Urothelium cell line (cell line): ENCODE results near the gene PRR19.

Experiments
- DNase-seq: peaks from one replicate; pipeline ENCODE4 v3.0.0; 2011; ENCODE audit warnings: low spot score, mixed read lengths
- FAIRE-seq: peaks from 2 replicates; lab custom pipeline; 2011; peaks lifted over from hg19 to GRCh38; lab: Jason Lieb, UNC

The PRR19 gene

DNA sequence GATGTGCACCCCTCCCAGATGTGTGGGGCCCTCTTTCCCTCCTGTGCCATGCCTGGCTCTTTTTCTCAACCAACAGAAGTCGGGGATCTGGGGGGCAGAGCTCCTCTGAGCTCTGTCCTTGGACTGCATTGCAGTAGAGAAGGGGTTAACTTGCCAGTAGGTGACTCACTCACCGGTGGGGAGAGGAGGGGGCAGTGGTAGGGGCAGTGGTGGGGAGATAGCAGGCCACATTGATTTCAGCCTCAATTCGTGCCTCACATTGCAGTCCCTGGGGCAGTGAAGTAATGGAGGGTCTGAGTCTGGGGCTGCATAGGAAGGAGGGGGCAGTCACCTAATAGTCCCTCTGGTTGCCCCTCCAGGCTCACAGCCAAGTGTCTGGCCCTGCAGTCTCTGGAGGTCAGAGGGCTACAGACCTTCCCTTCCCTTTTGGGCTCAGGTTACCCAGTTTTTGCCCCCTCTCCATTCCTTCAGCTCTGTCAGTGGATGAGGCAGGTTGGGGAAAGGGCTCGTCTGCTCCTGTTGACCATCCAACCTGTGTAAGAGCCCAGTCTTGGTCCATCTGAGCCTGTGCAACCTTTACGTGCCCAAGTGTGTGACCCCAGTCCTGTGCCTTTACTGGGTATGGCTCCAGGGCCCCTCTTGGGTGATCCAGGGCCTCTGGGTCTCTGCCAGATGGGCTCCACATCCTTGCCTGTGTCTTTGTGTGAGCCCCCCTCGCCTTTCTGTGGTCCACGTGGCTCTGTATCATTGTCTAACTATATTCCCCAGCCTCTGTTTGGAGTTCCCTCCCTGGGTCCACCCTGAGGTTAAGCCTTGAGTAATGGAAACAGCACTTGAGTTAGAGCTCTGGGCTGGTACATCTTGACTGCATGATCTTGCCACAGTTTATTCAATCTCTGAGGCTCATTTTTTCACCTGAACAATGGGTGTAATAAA, 19.8 kb upstream of the PRR19 start:
- peak; percentile 90 for FAIRE-seq

DNA sequence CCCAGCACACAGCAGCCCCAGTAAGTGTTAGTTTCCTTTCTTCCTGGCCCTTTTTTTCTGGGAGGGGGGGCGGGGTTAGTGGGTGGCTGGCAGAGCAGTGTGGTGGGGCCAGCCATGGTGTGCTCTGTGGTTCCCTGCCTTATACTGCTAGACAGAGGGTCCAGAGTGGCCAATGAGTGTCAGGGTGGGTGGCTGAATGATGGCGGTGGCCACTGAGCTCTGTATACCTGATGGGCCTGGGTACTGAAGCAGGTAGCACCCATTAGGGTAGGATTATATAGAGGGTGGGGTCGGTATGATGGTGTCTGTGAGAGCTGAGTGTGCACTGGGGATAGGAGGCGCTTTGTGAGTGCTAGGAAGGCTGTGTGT, 19.1 kb upstream of the PRR19 start:
- FAIRE-seq, result no peak
- DNase-seq, result no peak

More for the DNA sequence above, 19.8 kb upstream of the PRR19 start:
- peak; percentile 74 for DNase-seq

DNA sequence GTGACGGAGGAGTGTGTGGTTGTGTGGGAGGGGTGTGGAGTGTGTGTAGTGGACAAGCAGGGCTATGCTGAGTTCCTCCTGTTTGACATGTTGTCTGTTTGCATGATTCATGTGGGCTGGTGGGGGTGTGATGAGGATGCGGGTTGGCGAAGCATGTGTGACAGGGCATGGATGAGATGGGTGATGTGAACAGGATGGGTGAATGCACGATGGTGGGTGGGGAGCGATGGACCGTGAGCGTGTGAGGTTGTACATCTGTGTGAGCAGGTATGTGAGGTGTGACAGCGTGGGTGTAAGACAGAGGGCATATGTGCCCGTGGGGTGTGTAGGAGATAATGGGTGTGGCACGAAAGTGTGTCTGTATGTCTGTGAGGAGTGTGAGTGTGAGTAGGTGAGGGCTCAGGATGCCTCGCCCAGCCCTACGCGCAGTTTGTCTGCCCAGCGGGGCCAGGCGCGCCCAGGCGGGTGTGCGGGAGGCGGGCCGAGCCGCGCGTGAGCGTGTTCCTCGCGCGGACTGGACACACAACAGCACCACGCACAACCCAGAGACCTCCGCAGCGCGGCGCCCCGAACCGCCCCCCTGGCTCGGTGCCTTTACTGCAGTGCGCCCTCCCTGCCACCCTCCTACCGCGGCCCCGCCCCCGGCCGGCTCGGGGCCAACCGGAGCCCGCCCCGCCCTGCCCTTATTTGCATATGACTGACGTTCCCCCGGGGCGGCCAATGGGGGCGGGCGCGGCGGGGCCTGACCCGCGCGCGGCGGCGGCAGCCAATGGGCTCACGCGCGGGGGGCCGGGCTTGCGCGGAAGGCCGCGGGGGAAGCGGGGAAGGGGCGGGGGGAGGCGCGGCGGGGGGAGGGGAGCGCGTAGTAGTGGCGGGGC, 18.5 kb upstream of the PRR19 start:
- FAIRE-seq (peak; percentile 99), DNase-seq (peak; percentile 94)

DNA sequence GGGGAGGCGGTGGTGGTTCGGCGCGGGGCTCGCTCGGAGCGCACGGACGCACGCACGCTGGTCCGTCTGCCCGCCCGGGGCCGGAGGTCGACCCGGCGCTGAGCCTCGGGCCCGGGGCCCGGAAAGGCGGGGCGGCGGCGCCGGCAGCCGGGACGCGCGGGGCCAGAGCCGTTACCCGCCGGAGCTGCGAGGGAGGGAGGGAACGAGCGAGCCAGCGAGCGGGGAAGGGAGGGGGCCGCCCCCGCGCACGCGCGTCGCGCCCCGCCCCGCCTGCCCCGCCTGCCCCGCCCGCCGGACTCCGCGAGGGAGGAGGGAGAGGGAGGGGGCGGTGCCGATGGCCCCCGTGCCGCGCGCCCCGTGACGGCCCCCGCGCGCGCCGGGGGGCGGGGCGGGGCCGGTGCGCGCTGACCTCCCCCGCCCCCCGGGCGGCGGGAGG, 17.8 kb upstream of the PRR19 start:
- peak; percentile 91 for DNase-seq
- FAIRE-seq, result no peak

DNA sequence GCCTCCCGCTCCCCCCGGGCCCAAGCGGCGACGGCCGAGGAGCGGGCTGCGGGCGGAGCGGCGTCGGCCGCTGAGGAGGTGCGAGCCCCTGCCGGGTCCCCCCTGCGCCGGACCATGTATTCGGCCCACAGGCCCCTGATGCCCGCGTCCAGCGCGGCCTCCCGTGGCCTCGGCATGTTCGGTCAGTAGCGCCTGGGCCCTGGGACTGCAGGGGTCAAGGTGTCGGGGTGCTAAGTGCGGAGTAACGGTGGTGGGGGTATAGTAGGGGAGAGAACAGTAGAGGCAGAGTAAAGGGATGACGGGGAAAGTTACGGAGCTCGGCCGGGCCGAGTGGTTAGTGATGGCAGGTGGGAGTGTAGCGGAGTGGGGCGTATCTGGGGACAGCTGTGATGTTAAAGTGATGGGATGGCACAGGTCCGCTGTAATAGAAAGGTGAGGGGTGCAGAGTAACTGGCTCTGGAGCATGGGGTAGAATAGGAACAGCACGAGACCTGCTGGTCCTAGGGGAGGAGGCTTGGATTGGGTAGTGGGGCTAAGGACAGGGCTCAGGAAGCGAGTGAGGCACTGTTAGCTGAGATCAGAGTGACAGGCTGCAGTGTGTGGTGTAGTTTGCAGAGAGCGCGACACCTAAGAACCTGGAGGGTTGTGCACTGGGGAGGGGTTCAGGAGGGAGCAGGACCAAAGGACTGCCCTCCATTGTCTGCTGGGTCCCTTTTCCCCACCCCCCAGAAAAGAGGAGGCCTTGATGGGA, 17.2 kb upstream of the PRR19 start:
- FAIRE-seq (peak; percentile 27), DNase-seq (no peak)

DNA sequence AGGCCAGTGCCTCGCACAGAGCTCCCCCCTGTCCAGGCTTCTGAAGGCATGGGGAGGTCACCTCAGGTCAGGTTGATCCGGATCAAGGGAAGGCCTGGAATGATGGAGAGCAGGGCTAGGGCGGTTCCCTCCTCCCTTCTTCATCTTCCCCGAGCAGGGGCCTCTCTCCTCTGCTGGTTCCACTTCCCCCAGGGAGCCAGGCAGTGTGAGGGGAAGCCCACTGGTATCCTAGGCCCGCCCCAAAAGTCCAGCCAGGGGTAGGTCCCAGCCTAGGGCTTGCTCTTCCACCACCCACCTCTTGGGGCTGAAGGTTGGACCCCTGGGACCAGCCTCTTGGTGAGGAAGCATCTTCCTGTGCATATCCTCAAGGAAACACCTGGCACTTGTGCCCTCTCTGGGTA, 16.4 kb upstream of the PRR19 start:
- DNase-seq, result no peak
- no peak for FAIRE-seq

DNA sequence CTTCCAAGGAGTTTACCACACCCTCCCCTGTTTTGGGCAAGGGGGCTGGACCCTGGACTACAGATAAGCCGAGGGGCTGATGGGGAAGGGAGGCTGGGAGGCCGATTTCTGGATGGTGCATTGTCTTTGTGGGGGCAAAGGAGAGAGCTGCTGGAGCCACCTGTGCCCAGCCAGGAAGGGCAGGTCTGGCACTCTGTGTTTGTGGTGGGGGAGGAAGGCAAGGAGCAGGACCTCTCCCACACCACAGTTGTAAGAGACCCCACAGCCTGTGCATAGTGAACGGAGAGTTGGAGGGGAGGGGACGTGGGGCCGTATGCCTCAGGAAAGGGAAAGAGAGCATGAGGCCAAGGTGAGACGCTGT, 16.0 kb upstream of the PRR19 start:
- DNase-seq (no peak), FAIRE-seq (no peak)

DNA sequence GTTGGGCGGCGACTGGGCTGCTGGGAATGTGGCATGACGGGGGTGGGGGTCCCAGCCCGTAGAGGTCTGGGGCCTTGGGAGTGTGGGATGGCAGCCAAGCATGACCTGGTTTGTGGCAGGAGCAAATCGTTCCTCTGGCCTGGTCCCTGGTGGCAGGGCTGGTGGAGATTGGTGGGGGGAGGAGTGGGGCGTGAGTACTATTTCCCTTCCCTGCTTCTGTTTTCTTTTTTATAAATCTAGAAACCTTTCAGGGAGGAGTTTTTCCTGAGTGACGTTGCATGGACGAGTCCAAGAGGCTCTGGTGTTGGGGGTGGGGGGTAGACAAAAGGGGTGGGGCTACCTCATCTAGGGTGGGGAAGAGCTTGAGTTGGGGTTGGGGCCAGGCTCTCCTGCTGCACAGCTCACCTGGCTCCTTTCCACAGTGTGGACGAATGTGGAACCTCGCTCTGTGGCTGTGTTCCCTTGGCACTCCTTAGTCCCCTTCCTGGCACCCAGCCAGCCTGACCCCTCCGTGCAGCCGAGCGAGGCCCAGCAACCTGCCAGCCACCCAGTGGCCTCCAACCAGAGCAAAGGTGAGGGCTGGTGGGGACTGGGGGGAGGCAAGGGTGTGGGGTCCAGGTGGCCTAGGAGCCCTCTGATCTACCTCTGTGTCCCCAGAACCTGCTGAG, 15.4 kb upstream of the PRR19 start:
- FAIRE-seq (no peak), DNase-seq (no peak)

DNA sequence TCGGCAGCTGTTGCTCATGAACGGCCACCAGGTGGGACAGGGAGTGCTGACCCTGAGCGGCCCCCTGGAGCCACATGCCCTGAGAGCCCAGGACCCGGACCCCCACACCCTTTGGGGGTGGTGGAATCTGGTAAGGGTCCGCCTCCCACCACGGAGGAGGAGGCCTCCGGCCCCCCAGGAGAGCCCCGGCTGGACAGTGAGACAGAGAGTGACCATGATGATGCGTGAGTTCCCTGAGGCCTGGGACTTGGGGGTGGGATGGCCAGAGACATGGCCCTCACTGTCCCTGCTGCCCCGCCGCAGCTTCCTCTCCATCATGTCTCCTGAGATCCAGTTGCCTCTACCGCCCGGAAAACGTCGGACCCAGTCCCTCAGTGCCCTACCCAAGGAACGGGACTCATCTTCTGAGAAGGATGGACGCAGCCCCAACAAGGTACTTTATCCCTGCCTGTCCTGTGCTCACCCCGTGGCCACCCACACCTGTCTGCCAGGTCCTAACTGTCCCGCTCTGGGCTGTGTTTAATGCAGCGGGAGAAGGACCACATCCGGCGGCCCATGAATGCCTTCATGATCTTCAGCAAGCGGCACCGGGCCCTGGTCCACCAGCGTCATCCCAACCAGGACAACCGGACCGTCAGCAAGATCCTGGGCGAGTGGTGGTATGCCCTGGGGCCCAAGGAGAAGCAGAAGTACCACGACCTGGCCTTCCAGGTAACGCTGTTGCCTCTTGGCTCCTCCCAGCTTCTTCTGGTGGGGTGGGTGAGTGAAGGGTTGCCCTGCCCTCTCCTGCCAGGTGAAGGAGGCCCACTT, 14.7 kb upstream of the PRR19 start:
- FAIRE-seq (peak; percentile 37), DNase-seq (no peak)

DNA sequence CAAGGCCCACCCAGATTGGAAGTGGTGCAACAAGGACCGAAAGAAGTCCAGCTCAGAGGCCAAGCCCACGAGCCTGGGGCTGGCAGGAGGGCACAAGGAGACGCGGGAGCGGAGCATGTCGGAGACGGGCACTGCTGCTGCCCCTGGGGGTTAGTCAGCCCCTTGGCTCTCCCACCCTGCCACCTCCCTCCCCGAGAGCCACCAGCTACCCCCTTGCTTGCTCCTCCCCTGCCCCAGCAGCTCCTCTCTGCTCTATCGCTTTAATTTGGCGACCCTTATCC, 14.2 kb upstream of the PRR19 start:
- no peak for FAIRE-seq

DNA sequence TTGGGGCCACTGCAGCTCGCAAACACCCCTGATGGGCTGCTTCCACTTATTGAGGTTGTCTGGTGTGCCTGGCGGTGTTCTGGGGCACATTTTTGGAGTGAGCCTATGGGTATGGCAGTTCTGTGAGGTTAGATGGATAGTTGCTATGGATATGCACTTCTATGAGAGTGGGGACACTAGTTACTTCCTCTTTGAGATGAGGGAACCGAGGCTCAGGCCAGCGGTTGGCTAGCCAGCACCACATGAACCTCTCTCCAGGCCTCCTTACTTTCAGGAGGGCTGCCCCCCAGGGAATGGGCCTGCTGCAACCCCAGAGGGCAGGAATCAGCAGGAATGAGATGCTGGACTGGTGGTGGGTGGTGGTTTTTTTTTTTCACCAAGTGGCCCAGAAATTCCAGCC, 13.5 kb upstream of the PRR19 start:
- DNase-seq (no peak), FAIRE-seq (no peak)

More for the DNA sequence above, 14.2 kb upstream of the PRR19 start:
- DNase-seq, result no peak

DNA sequence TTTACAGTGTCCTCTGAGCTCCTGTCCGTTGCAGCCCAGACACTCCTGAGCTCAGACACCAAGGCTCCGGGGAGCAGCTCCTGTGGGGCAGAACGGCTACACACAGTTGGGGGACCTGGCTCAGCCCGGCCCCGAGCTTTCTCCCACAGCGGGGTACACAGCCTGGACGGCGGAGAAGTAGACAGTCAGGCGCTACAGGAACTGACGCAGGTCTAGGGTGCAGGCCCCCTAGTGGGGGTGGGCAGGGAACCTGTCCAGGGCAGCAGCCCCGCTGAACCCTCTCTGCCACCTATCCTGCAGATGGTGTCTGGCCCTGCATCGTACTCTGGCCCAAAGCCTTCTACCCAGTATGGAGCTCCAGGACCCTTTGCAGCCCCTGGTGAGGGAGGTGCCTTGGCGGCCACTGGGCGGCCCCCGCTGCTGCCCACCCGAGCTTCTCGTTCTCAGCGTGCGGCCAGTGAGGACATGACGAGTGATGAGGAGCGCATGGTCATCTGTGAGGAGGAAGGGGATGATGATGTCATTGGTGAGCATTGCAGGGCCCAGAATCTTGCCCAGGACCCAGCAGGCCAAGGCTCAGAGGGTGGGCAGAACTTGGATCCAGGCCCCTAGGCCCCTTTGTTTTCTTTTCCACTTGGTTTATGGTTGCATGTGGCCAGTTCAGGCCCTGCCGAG, 12.9 kb upstream of the PRR19 start:
- DNase-seq (no peak), FAIRE-seq (no peak)

DNA sequence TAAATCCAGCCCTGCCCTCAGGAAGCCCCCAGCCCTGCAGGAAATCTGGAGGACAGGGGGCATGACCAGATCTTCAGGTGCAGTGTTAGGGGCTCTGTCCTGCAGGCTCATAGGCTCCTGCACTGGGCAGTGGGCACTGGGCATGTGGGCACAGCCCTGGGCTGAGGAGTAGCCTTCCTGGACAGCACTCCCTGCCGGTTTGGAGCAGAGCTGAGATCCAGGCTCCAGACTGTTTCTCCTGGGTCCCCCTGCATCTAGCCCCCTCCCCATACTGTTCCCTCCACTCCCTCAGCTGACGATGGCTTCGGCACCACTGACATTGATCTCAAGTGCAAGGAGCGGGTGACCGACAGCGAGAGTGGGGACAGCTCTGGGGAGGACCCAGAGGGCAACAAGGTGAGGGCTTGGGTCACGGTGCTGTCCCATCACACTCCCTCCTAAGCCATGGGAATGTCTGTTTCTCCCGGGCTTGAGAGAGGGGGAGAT, 12.3 kb upstream of the PRR19 start:
- DNase-seq (no peak), FAIRE-seq (no peak)

DNA sequence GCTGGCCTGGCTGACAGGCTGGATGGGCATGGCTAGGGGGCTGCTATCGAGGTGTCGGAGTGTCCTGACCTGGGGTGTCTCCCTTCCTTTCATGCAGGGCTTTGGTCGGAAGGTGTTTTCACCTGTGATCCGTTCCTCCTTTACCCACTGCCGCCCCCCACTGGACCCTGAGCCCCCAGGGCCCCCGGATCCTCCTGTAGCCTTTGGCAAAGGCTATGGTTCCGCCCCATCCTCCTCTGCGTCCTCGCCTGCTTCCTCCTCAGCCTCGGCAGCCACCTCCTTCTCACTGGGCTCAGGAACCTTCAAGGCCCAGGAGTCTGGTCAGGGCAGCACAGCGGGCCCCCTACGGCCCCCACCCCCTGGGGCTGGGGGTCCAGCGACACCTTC, 11.8 kb upstream of the PRR19 start:
- no peak for FAIRE-seq
- DNase-seq, result no peak

DNA sequence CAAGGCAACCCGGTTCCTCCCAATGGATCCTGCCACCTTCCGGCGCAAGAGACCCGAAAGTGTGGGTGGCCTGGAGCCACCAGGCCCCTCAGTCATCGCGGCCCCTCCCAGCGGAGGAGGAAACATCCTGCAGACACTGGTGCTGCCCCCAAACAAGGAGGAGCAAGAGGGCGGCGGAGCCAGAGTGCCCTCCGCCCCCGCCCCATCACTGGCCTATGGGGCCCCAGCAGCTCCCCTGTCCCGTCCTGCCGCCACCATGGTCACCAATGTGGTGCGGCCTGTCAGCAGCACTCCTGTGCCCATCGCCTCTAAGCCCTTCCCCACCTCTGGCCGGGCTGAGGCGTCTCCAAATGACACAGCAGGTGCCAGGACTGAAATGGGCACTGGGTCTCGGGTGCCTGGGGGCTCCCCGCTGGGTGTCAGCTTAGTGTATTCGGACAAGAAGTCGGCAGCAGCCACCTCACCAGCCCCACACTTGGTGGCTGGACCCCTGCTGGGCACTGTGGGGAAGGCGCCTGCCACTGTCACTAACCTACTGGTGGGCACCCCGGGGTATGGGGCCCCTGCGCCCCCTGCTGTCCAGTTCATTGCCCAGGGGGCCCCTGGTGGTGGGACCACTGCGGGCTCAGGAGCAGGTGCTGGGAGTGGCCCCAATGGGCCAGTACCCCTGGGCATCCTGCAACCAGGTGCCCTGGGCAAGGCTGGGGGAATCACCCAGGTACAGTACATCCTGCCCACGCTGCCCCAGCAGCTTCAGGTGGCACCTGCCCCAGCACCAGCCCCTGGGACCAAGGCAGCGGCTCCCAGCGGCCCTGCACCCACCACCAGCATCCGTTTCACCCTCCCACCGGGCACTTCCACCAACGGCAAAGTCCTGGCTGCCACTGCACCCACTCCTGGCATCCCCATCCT, 11.2 kb upstream of the PRR19 start:
- no peak for FAIRE-seq
- no peak for DNase-seq

DNA sequence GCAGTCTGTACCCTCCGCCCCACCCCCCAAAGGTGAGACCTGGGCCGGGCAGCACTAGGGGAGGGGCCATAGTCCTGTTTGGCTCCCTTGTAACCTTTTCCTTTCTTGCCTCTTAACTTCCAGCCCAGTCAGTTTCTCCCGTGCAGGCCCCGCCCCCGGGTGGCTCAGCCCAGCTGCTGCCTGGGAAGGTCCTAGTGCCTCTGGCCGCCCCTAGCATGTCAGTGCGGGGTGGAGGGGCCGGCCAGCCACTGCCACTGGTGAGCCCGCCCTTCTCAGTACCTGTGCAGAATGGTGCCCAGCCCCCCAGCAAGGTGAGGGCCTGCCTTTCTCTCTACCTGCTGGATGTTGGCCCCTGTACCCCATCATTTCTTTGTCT, 10.5 kb upstream of the PRR19 start:
- no peak for DNase-seq
- FAIRE-seq, result no peak

DNA sequence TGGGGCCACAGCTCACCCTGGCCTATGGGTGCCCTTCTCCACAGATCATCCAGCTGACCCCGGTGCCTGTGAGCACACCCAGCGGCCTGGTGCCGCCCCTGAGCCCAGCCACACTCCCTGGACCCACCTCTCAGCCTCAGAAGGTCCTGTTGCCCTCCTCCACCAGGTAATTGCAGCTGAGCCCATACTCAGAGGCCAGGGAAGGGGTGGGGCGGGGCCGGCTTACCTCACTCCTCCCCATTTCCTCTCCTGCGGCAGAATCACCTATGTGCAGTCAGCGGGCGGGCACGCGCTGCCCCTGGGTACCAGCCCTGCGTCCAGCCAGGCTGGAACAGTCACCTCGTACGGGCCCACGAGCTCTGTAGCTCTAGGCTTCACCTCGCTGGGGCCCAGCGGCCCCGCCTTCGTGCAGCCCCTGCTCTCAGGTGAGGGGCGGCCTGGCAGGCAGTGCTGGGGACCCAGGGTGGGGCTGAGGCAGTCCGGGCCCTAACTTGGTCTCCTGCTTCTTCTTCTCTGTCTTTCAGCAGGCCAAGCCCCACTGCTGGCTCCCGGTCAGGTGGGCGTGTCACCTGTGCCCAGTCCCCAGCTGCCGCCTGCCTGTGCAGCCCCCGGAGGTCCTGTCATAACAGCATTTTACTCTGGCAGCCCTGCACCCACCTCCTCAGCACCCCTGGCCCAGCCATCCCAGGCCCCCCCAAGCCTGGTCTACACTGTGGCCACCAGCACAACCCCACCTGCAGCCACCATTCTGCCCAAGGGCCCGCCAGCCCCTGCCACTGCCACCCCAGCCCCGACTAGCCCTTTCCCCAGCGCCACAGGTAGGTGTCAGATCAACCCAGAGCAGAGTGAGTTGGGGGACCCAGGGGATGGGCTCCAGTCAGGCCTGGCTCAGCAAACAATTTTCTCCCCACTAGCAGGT, 9.6 kb upstream of the PRR19 start:
- DNase-seq (no peak), FAIRE-seq (no peak)
